Adrenal gland (tissue), 5 donors: ENCODE data around the gene PITX1.

Experiments
- POLR2A ChIP-seq, 2 donors: fragments of 450-650 bp; IDR thresholded peaks; one replicate each; pipeline ENCODE4 v1.6.1; 2017; ENCODE audit warnings: antibody characterized with exemption in 2 of 2, mild to moderate bottlenecking in 2 of 2, moderate library complexity in 1 of 2
- TF ChIP-seq, protein P1 (sequence below), 6 experiments: fragments of 450-650 bp in 4 of 6; fragments of 200-600 bp in 2 of 6; sonication (generic) in 1 of 6; IDR thresholded peaks; 1 replicate in 5 of 6; 2 replicates in 1 of 6; pipeline versions ENCODE4 v1.5.1 to v1.8.0; 2016 to 2021; ENCODE audit warnings: antibody characterized with exemption in 6 of 6, mild to moderate bottlenecking in 2 of 6, moderate library complexity in 1 of 6
- donor health status: DM: no; HTN: no; CAD: no.

DNA sequence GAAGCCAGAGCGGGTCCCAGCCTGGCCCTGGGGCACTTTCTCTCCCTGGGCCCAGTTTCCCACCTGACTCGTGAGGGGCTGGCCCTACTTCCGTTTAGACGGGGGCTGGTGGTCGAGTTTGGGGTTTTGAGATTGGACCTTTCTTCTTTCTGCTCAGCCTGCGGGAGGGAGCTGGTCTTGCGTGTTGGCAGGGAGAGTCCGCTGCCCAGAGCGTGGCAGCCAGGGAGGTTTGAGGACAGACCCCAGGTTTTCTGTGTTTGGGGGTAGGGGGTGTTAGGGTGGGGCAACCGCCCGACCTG is 6.0 kb upstream of the PITX1 start:
- no peak for TF ChIP-seq POLR2A (IDR thresholded peaks at IDR 0.05)
- TF ChIP-seq, protein P1, sequence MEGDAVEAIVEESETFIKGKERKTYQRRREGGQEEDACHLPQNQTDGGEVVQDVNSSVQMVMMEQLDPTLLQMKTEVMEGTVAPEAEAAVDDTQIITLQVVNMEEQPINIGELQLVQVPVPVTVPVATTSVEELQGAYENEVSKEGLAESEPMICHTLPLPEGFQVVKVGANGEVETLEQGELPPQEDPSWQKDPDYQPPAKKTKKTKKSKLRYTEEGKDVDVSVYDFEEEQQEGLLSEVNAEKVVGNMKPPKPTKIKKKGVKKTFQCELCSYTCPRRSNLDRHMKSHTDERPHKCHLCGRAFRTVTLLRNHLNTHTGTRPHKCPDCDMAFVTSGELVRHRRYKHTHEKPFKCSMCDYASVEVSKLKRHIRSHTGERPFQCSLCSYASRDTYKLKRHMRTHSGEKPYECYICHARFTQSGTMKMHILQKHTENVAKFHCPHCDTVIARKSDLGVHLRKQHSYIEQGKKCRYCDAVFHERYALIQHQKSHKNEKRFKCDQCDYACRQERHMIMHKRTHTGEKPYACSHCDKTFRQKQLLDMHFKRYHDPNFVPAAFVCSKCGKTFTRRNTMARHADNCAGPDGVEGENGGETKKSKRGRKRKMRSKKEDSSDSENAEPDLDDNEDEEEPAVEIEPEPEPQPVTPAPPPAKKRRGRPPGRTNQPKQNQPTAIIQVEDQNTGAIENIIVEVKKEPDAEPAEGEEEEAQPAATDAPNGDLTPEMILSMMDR (IDR thresholded peaks at IDR 0.05) = no peak
